Breast epithelium (tissue), 3 donors: ENCODE results near the gene COG1. TPM values are rescaled to one million over a fixed set of nuclear protein-coding genes. Genes with fewer than 3 reads are reported as not detected.

ENCODE experiments used
- total RNA-seq, 3 donors: library from RNA; depleted of rRNA; stranded (reverse); fragments of >200 nt; gene quantifications; one replicate each; pipeline ENCODE4 v1.1.0, GENCODE V29; 2016

The COG1 gene
- total RNA-seq, 3 donors from 2014 or later, result 22.9 to 40.3 (median 36.1) TPM

Other genes with a start within 250 kb of the COG1 start
- 10 to 100 TPM; 31.8 to 54.6 (median 47.0) TPM for gene SLC39A11, start 100.4 kb upstream of the COG1 start, total RNA-seq
- 1 to 10 TPM in 1 of 3 donors, under 1 TPM in 2; 0.64 to 3.6 (median 0.88) TPM for gene SSTR2, start 28.0 kb upstream of the COG1 start, total RNA-seq
- under 1 TPM in 1 of 3 donors, not detected in 2; 0.29 TPM for gene CPSF4L, start 68.8 kb downstream of the COG1 start, total RNA-seq
- gene CDC42EP4, start 118.9 kb downstream of the COG1 start, total RNA-seq, result 100 to 1,000 TPM in 2 of 3 donors, 10 to 100 TPM in 1; 71.0 to 141 (median 112) TPM